ENCODE measurements around the gene TACR2.

The TACR2 gene

DNA sequence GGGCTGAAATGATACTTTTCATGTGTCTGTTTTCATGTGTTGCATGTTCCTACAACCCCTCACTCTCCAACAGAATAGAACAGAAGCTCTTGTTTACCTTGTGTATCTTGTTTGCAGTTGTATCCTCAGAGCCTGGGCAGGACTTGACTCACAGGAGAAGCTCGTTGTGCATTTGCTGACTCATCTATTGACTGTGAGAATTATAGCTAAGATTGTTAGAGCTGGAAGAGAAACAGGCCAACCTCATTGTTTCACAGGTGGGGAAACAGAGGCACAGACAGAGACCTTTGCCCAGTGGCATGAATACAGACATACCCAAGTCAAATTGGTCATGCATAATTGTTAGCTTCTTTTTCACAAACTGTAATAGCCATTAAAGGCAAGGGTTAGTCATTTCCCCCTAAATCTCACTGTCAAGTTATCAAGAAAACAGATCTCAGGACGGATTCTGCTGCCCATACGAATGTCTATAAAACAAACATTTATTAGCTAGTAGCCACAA is 30.0 kb upstream of the TACR2 start:
- TF ChIP-seq, protein P1, sequence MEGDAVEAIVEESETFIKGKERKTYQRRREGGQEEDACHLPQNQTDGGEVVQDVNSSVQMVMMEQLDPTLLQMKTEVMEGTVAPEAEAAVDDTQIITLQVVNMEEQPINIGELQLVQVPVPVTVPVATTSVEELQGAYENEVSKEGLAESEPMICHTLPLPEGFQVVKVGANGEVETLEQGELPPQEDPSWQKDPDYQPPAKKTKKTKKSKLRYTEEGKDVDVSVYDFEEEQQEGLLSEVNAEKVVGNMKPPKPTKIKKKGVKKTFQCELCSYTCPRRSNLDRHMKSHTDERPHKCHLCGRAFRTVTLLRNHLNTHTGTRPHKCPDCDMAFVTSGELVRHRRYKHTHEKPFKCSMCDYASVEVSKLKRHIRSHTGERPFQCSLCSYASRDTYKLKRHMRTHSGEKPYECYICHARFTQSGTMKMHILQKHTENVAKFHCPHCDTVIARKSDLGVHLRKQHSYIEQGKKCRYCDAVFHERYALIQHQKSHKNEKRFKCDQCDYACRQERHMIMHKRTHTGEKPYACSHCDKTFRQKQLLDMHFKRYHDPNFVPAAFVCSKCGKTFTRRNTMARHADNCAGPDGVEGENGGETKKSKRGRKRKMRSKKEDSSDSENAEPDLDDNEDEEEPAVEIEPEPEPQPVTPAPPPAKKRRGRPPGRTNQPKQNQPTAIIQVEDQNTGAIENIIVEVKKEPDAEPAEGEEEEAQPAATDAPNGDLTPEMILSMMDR (IDR thresholded peaks at IDR 0.05; ENCODE audit: low read depth, low read length) = no peak
- DNase-seq (ENCODE audit: extremely low read depth, low read depth) = no peak

- DNase-seq (ENCODE audit: extremely low read depth, low read depth) = no peak
- TF ChIP-seq, protein P1 (IDR thresholded peaks at IDR 0.05; ENCODE audit: low read depth, low read length) = no peak
These were observed 29.5 kb upstream of the TACR2 start for GRCh38 chr10:69446229-69446628.

DNA sequence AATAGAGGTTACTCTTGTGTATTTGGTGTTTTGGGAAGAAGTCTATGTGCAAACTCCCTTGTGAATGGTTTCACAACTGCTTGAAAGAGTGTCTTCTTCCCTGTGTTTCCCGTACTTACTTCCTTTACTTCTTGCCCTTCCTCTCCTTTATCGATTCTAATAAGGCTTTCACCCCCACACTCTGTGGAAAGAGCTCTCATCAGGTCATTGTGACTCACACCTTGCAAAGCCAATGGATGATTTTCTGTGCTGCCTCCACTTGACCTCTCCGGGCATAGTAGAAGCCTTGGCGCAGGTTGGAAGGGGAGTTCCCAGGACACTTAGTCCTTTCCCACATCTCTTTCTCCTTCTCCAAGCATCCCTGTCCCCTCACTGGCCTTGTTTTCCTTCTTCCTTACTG is 28.3 kb upstream of the TACR2 start:
- TF ChIP-seq, protein P1 (IDR thresholded peaks at IDR 0.05; ENCODE audit: low read depth, low read length) = no peak
- DNase-seq (ENCODE audit: extremely low read depth, low read depth) = no peak

DNA sequence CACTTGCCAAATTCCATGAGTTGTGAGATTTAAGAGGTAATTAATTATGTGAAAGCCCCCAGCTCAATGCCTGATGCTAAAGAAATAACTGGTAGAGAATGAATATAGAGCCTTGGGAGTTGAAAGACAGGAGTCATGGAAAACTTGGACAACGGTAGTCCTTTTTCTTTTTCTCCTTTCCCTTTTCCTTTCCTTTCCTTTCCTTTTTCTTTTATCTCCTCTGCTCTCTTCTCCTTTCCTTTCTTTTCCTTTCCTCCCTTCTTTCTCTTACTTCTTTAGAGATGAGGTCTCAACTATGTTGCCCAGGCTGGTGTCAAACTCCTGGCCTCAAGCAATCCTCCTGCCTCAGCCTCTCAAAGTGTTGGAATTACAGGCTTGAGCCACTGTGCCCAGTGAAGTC is 26.6 kb upstream of the TACR2 start:
- TF ChIP-seq, protein P1 (IDR thresholded peaks at IDR 0.05; ENCODE audit: low read depth, low read length) = no peak
- DNase-seq (ENCODE audit: extremely low read depth, low read depth) = no peak

DNA sequence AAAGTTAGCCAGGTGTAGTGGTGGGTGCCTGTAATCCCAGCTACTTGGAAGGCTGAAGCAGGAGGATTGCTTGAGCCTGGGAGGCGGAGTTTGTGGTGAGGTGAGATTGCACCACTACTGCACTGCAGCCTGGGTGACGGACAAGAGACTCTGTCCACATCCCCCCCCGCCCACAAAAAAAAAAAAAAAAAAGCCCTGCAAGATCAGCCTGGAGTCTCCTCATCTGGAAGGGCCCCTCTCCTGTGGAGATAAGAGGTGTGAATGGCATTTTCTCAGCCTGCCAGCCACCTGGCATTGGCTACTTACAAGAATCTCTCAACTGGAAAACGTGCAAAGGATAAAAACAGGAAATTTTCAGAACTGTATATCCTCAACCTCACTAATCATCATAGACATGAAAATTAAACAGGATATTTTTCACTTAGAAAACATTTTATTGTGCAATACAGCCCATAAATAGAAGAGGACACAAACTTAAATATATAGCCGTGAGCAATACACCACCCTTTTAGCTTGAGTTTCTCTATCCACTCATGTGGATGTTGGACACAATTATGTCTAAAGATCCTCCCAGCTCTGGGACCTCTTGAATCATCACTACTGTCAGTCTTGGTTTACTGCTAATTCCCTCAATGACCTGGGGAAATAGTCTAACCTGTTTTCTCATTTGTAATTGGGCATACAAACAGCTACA is 23.2 kb upstream of the TACR2 start:
- TF ChIP-seq, protein P1 (IDR thresholded peaks at IDR 0.05; ENCODE audit: low read depth, low read length) = no peak
- no peak for DNase-seq (ENCODE audit: extremely low read depth, low read depth)

DNA sequence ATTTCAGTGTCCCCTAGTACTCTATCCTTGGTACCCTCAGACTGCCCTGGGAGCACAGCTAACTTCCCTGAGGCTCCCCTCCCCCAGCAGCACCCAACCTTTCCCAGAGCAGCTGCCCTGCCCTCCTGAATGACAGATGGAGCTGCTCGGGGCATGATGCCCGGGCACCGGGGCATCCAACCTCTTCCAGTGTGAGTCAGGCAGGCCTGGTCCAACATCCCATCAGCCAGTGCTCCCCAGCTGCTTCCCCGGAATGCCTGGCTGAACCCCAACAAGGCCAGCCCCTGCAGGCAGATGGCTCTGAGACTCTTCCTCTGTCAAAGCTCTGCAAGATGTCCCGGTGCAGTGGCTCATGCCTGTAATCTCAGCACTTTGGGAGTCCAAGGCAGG is 22.6 kb upstream of the TACR2 start:
- DNase-seq (ENCODE audit: extremely low read depth, low read depth) = no peak

More for the DNA sequence above, 22.6 kb upstream of the TACR2 start:
- TF ChIP-seq, protein P1 (IDR thresholded peaks at IDR 0.05; ENCODE audit: low read depth, low read length) = no peak

Data from AG09319 (cell line).